ENCODE data around the gene REPS1. TPM values are rescaled to one million over a fixed set of nuclear protein-coding genes. Genes with fewer than 3 reads are reported as not detected.

The REPS1 gene
- total RNA-seq, 2 donors from 2014 or later: 19.5 to 29.0 TPM

DNA sequence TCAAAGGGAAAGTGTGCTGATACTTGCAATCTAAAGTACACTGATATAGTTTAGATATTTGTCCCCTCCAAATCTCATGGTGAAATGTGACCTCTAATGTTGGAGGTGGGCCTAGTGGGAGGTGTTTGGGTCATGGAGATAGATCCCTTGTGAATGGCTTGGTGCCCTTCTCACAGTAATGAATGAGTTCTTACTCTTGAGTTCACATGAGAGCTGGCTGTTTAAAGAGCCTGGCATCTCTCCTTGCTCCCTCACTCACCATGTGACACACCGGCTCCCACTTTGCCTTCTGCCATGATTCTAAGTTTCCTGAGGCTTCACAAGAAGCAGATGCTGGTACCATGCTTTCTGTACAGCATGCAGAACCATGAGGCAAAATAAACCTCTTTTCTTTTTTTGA, 78.1 kb downstream of the REPS1 start:
- no peak overlapping the region for H3K4me3 ChIP-seq
- H3K36me3 ChIP-seq (replicated peaks in 1 of 2; ENCODE audit: insufficient read depth in 1 of 2, low read depth in 2 of 2): peaks cover 10 to 22% of the 10 kb centered on the region in 2 donors
- DNase-seq (no peak), ATAC-seq (no peak)
- 88 to 100% methylated on average over 1 of the region's 1 CpG for WGBS, 2 donors
- H3K27ac ChIP-seq: no peak overlapping the region
- H3K27me3 ChIP-seq: no peaks in the 10 kb centered on the region
- TF ChIP-seq, protein P1, sequence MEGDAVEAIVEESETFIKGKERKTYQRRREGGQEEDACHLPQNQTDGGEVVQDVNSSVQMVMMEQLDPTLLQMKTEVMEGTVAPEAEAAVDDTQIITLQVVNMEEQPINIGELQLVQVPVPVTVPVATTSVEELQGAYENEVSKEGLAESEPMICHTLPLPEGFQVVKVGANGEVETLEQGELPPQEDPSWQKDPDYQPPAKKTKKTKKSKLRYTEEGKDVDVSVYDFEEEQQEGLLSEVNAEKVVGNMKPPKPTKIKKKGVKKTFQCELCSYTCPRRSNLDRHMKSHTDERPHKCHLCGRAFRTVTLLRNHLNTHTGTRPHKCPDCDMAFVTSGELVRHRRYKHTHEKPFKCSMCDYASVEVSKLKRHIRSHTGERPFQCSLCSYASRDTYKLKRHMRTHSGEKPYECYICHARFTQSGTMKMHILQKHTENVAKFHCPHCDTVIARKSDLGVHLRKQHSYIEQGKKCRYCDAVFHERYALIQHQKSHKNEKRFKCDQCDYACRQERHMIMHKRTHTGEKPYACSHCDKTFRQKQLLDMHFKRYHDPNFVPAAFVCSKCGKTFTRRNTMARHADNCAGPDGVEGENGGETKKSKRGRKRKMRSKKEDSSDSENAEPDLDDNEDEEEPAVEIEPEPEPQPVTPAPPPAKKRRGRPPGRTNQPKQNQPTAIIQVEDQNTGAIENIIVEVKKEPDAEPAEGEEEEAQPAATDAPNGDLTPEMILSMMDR (IDR thresholded peaks at IDR 0.05): no peak
- no peak for TF ChIP-seq POLR2A (IDR thresholded peaks at IDR 0.05)
- no peaks in the 10 kb centered on the region for H3K9me3 ChIP-seq
- no peaks in the 10 kb centered on the region for H3K4me1 ChIP-seq
- intact Hi-C loops (cut with DNase I): no loop called here

DNA sequence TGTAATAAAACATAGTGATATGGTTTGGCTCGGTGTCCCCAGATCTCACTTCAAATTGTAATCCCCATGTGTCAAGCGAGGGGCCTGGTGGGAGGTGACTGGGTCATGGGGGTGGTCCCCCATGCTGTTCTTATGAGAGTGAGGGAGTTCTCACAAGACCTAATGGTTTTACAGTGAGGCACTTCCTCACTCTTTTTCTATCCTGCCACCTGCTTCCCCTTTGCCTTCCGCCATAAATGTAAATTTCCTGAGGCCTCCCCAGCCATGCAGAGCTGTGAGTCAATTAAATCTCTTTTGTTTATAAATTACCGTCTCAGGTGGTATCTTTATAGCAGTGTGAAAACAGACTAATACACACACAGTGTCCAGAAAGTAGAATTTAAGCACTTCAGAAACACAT, 78.5 kb downstream of the REPS1 start:
- H3K36me3 ChIP-seq (replicated peaks in 1 of 2; ENCODE audit: insufficient read depth in 1 of 2, low read depth in 2 of 2): peaks cover 10 to 22% of the 10 kb centered on the region in 2 donors
- intact Hi-C loops (cut with DNase I): no loop called here
- no peak overlapping the region for H3K27ac ChIP-seq
- H3K9me3 ChIP-seq: no peaks in the 10 kb centered on the region
- no peak overlapping the region for H3K4me3 ChIP-seq
- H3K27me3 ChIP-seq: no peaks in the 10 kb centered on the region
- no peaks in the 10 kb centered on the region for H3K4me1 ChIP-seq
- DNase-seq: no peak
- ATAC-seq: no peak
- 91 to 93% methylated on average over 4 of the region's 4 CpGs for WGBS, 2 donors
- TF ChIP-seq, protein P1 (IDR thresholded peaks at IDR 0.05): no peak

DNA sequence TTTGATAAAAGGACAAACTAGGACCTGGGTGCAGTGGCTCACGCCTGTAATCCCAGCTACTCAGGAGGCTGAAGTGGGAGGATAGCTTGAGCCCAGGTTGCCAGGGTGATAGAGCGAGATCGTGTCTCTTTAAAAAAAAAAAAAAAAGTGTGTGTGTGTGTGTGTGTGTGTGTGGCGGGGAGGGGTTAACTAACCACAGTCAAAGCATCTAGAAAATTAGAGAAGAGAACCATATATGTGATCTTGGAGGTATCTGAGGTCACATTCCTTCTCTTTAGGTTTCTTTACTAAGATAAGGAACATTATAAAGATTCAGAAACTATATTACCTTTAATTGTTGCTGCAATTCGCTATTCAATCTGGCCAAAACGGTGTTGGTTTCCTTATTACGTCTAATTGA, 80.9 kb downstream of the REPS1 start:
- intact Hi-C loops (cut with DNase I): no loop called here
- ATAC-seq (no peak), DNase-seq (no peak)
- Histone ChIP-seq H3K4me1 (no peaks in the 10 kb centered on the region), H3K36me3 (replicated peaks in 1 of 2; ENCODE audit: insufficient read depth in 1 of 2, low read depth in 2 of 2) (peaks cover 3 to 19% of the 10 kb centered on the region in 2 donors), H3K4me3 (no peak overlapping the region), H3K27me3 (no peaks in the 10 kb centered on the region), H3K27ac (no peak overlapping the region), H3K9me3 (no peaks in the 10 kb centered on the region)
- 80 to 94% methylated on average over 7 of the region's 7 CpGs for WGBS, 2 donors
- TF ChIP-seq, protein P1 (IDR thresholded peaks at IDR 0.05): no peak
- TF ChIP-seq POLR2A (IDR thresholded peaks at IDR 0.05): no peak

DNA sequence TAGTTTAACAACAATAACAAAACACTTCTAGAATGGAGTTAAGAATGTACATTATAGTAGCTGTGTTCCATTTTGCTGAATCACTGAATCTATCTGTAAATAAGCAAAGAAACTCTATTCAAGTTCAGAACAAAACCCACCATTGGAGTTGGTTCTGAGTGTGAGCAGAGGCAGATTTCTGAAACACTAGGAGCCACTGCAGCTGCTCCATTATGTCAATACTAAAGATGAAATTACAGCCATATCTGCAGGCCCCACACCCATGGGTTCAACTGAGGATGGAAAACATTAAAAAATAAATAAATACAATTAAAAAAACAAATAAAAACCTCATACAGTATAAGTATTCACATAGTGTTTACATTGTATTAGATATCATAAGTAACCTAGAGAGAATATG, 91.0 kb downstream of the REPS1 start:
- no peak for DNase-seq
- peaks cover 0 to 4% of the 10 kb centered on the region in 2 donors for H3K36me3 ChIP-seq (replicated peaks in 1 of 2; ENCODE audit: insufficient read depth in 1 of 2, low read depth in 2 of 2)
- H3K27ac ChIP-seq: no peak overlapping the region
- H3K4me3 ChIP-seq: no peak overlapping the region
- intact Hi-C loops (cut with DNase I): no loop called here
- ATAC-seq: no peak
- TF ChIP-seq, protein P1 (IDR thresholded peaks at IDR 0.05): no peak
- TF ChIP-seq POLR2A (IDR thresholded peaks at IDR 0.05): no peak
- no peaks in the 10 kb centered on the region for H3K9me3 ChIP-seq
- no peaks in the 10 kb centered on the region for H3K27me3 ChIP-seq
- no peaks in the 10 kb centered on the region for H3K4me1 ChIP-seq

DNA sequence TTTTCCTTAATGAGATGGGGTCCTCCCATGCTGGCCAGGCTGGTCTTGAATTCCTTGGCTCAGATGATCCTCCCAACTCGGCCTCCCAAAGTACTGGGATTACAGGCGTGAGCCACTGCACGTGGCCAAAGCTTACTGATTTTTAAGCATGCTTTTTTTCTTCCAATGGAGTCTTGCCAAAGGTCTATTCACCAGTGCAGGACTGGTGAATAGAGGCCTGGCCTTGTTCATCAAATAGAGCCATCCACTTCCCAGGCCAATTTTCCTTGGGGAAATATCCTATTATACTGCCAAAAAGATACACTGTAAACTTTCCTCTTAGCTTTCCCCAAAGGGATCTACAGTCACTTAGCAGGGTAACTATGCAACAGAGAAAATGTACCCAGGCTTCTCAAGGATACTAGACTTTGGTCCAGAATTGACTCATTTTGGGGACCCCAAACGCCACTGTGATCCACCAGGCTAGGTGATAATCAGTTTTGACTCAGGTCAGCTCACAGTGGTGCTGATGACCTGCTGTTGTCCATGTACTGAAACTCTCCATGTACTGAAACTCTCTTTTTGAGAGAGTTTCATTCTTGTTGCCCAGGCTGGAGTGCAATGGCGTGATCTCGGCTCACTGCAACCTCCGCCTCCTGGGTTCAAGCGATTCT, 91.8 kb downstream of the REPS1 start:
- H3K4me1 ChIP-seq: no peaks in the 10 kb centered on the region
- H3K27ac ChIP-seq: no peak overlapping the region
- intact Hi-C loops (cut with DNase I): no loop called here
- peaks cover 0 to 4% of the 10 kb centered on the region in 2 donors for H3K36me3 ChIP-seq (replicated peaks in 1 of 2; ENCODE audit: insufficient read depth in 1 of 2, low read depth in 2 of 2)
- ATAC-seq (no peak), DNase-seq (no peak)
- 93 to 96% methylated on average over 8 of the region's 8 CpGs for WGBS, 2 donors
- no peaks in the 10 kb centered on the region for H3K9me3 ChIP-seq
- no peak overlapping the region for H3K4me3 ChIP-seq
- H3K27me3 ChIP-seq: no peaks in the 10 kb centered on the region
- TF ChIP-seq, protein P1 (IDR thresholded peaks at IDR 0.05): no peak
- TF ChIP-seq POLR2A (IDR thresholded peaks at IDR 0.05): no peak
